HepG2 (cell line): ENCODE measurements around the gene CCDC121. TPM values are rescaled to one million over a fixed set of nuclear protein-coding genes. Genes with fewer than 3 reads are reported as not detected.
A peak's percentile ranks its signal among the peaks of the same experiment; 100 is the strongest.

Source experiments
- ARHGAP35 ChIP-seq: sonication (generic); formaldehyde crosslinking; IDR thresholded peaks from 2 replicates; pipeline ENCODE4 v1.9.0; 2022; ENCODE audit warnings: mild to moderate bottlenecking, inconsistent platforms, moderate library complexity, missing genetic modification reagents, borderline replicate concordance
- BCL6 ChIP-seq: IDR thresholded peaks from 2 replicates; pipeline ENCODE4 v1.6.1; 2016; ENCODE audit warnings: missing genetic modification reagents, missing compliant biosample characterization
- BRD4 ChIP-seq: sonication (generic); formaldehyde crosslinking; IDR thresholded peaks from 2 replicates; pipeline ENCODE4 v1.4.0; 2020; ENCODE audit warnings: missing genetic modification reagents
- CHD2 ChIP-seq: IDR thresholded peaks from 2 replicates; pipeline ENCODE4 v1.6.1; 2011; ENCODE audit warnings: low read depth, low read length, improper control_type of control experiment
- GPN1 ChIP-seq: sonication (generic); formaldehyde crosslinking; IDR thresholded peaks from 2 replicates; pipeline ENCODE4 v1.5.1; 2020; ENCODE audit warnings: missing genetic modification reagents, borderline replicate concordance
- KLF16 ChIP-seq, 2 experiments: sonication (generic) in 1 of 2; formaldehyde crosslinking in 1 of 2; IDR thresholded peaks; 2 replicates each; pipeline versions ENCODE4 v1.6.1 to v1.8.0; 2016 to 2023; ENCODE audit warnings: missing genetic modification reagents in 2 of 2, missing compliant biosample characterization in 1 of 2
- NCOA1 ChIP-seq: sonication (generic); formaldehyde crosslinking; IDR thresholded peaks from 2 replicates; pipeline ENCODE4 v1.9.0; 2021; ENCODE audit warnings: missing genetic modification reagents
- NFE2L1 ChIP-seq: sonication (generic); formaldehyde crosslinking; IDR thresholded peaks from 2 replicates; pipeline ENCODE4 v1.4.0; 2020; ENCODE audit warnings: missing genetic modification reagents, mild to moderate bottlenecking, borderline replicate concordance
- PAWR ChIP-seq: sonication (generic); formaldehyde crosslinking; IDR thresholded peaks from 2 replicates; pipeline ENCODE4 v1.4.0; 2020; ENCODE audit warnings: missing genetic modification reagents, mild to moderate bottlenecking, borderline replicate concordance
- PHF5A ChIP-seq: IDR thresholded peaks from one replicate; pipeline ENCODE4 v1.6.1; 2018; ENCODE audit warnings: low read depth, missing genetic modification reagents; ENCODE audit not compliant: unreplicated experiment
- YEATS2 ChIP-seq: sonication (generic); formaldehyde crosslinking; IDR thresholded peaks from 2 replicates; pipeline ENCODE4 v1.4.0; 2020; ENCODE audit warnings: missing genetic modification reagents, borderline replicate concordance
- ZKSCAN8 ChIP-seq: IDR thresholded peaks from 2 replicates; pipeline ENCODE4 v1.6.1; 2016; ENCODE audit warnings: borderline replicate concordance, missing genetic modification reagents, missing compliant biosample characterization
- ZNF251 ChIP-seq: sonication (generic); formaldehyde crosslinking; IDR thresholded peaks from 2 replicates; pipeline ENCODE4 v1.9.0; 2021; ENCODE audit warnings: mild to moderate bottlenecking, missing genetic modification reagents
- ZNF354B ChIP-seq: sonication (generic); formaldehyde crosslinking; IDR thresholded peaks from 2 replicates; pipeline ENCODE4 v1.8.0; 2022; ENCODE audit warnings: mild to moderate bottlenecking, missing genetic modification reagents
- ZNF564 ChIP-seq: sonication (generic); formaldehyde crosslinking; IDR thresholded peaks from 2 replicates; pipeline ENCODE4 v1.8.1; 2023; ENCODE audit warnings: mild to moderate bottlenecking, missing genetic modification reagents
- polyA plus RNA-seq, 8 experiments: library from polyadenylated mRNA; depleted of rRNA in 3 of 8; stranded (reverse) in 7 of 8; unstranded in 1 of 8; fragments of >200 nt; fragmentation: Illumina TruSeq in 4 of 8; extraction: Trizol in 4 of 8; gene quantifications; 2 replicates each; pipeline versions ENCODE4 v1.2.1 to v1.2.3, GENCODE V29; 2011 to 2016; ENCODE audit warnings: low read depth in 4 of 8, missing spikeins in 1 of 8, mixed read lengths in 1 of 8; ENCODE audit not compliant: insufficient read depth in 1 of 8
- total RNA-seq, 5 experiments: library from RNA; depleted of rRNA; stranded (reverse); fragments of >200 nt; fragmentation: Illumina TruSeq; extraction: Trizol; gene quantifications; 2 replicates each; pipeline ENCODE4 v1.2.3, GENCODE V29; 2016; ENCODE audit warnings: low read depth in 1 of 5
- TF ChIP-seq, protein P1 (sequence below): IDR thresholded peaks from 2 replicates; pipeline ENCODE4 v1.6.1; 2018; ENCODE audit warnings: missing genetic modification reagents
- TF ChIP-seq, protein P2 (sequence below): sonication (generic); formaldehyde crosslinking; IDR thresholded peaks from 2 replicates; pipeline ENCODE4 v1.9.0; 2021; ENCODE audit warnings: missing genetic modification reagents, borderline replicate concordance
- TF ChIP-seq, protein P3 (sequence below): IDR thresholded peaks from 2 replicates; pipeline ENCODE4 v1.6.1; 2016; ENCODE audit warnings: missing compliant biosample characterization, missing genetic modification reagents, borderline replicate concordance
- TF ChIP-seq, protein P4 (sequence below): IDR thresholded peaks from 2 replicates; pipeline ENCODE4 v1.6.1; 2016; ENCODE audit warnings: mild to moderate bottlenecking, missing biosample characterization, missing genetic modification reagents
- TF ChIP-seq, protein P5 (sequence below): sonication (generic); formaldehyde crosslinking; IDR thresholded peaks from 2 replicates; pipeline ENCODE4 v1.8.1; 2023; ENCODE audit warnings: mild to moderate bottlenecking, missing genetic modification reagents, borderline replicate concordance
- TF ChIP-seq, protein P6 (sequence below): sonication (generic); formaldehyde crosslinking; conservative IDR thresholded peaks from 2 replicates; pipeline ENCODE4 v1.8.0; 2022; ENCODE audit warnings: missing genetic modification reagents

Gene CCDC121
- total and polyA plus RNA-seq, 2 of the 13 experiments (the other 11 are each of a cell fraction or from before 2014, with no cell fraction given): 1.9 to 3.0 TPM

DNA sequence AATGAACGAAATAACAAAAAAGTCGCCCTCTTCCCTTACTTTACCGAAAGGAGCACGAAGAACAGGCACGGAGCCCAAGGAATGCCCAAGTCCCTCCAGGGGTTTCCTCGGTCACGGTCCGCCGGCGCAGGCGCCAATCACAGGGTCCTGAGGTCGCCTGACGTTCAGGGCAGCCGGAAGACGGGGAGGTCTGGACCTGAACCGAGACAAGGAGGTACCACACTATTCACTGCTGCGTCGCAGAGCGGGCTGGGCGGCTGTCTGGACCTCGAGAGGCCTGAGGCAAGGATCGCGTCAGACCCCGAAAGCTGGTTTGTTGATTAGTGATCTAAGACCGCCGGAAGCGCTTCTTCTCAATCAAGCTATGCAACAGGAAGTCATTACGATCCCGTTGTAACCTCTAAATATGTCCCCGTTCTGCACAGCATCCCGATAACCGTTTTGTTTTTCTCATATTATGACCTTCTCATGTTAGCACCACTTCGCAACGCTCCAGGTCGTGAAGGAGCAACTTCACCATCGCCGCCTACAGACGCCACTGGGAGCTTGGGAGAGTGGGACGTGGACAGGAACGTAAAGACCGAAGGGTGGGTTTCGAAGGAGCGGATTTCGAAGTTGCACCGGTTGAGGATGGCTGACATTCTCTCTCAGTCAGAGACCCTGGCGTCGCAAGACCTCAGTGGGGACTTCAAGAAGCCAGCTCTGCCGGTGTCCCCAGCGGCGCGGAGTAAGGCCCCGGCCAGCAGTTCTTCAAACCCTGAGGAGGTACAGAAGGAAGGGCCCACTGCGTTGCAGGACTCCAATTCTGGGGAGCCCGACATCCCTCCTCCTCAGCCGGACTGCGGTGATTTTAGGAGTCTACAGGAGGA lies 34.7 kb upstream of the CCDC121 start, which contains the start of the genes SLC4A1AP and SUPT7L (continued):
- TF ChIP-seq, protein P1, sequence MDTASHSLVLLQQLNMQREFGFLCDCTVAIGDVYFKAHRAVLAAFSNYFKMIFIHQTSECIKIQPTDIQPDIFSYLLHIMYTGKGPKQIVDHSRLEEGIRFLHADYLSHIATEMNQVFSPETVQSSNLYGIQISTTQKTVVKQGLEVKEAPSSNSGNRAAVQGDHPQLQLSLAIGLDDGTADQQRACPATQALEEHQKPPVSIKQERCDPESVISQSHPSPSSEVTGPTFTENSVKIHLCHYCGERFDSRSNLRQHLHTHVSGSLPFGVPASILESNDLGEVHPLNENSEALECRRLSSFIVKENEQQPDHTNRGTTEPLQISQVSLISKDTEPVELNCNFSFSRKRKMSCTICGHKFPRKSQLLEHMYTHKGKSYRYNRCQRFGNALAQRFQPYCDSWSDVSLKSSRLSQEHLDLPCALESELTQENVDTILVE (CRISPR knock-in tag): peak; percentile 81
- peak; percentile 25; the same call in 1 of the 2 replicates for TF ChIP-seq ZNF564 (CRISPR knock-in tag)
- TF ChIP-seq, protein P2, sequence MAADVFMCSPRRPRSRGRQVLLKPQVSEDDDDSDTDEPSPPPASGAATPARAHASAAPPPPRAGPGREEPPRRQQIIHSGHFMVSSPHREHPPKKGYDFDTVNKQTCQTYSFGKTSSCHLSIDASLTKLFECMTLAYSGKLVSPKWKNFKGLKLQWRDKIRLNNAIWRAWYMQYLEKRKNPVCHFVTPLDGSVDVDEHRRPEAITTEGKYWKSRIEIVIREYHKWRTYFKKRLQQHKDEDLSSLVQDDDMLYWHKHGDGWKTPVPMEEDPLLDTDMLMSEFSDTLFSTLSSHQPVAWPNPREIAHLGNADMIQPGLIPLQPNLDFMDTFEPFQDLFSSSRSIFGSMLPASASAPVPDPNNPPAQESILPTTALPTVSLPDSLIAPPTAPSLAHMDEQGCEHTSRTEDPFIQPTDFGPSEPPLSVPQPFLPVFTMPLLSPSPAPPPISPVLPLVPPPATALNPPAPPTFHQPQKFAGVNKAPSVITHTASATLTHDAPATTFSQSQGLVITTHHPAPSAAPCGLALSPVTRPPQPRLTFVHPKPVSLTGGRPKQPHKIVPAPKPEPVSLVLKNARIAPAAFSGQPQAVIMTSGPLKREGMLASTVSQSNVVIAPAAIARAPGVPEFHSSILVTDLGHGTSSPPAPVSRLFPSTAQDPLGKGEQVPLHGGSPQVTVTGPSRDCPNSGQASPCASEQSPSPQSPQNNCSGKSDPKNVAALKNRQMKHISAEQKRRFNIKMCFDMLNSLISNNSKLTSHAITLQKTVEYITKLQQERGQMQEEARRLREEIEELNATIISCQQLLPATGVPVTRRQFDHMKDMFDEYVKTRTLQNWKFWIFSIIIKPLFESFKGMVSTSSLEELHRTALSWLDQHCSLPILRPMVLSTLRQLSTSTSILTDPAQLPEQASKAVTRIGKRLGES: peak; percentile 78
- no peak for TF ChIP-seq CHD2
- peak in 1 of 2 experiments; percentile 94; a peak in 2 of 4 replicates for TF ChIP-seq KLF16 (CRISPR knock-in tag; IDR thresholded peaks at IDR 0.05)
- no peak for TF ChIP-seq NFE2L1 (CRISPR knock-in tag)
- TF ChIP-seq, protein P3, sequence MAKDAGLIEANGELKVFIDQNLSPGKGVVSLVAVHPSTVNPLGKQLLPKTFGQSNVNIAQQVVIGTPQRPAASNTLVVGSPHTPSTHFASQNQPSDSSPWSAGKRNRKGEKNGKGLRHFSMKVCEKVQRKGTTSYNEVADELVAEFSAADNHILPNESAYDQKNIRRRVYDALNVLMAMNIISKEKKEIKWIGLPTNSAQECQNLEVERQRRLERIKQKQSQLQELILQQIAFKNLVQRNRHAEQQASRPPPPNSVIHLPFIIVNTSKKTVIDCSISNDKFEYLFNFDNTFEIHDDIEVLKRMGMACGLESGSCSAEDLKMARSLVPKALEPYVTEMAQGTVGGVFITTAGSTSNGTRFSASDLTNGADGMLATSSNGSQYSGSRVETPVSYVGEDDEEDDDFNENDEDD: no peak
- peak; percentile 89 for TF ChIP-seq PHF5A
- TF ChIP-seq ZKSCAN8 (CRISPR knock-in tag): peak; percentile 56; the same call in 1 of the 2 replicates
- TF ChIP-seq ZNF354B (CRISPR knock-in tag): peak; percentile 98
- TF ChIP-seq, protein P4, sequence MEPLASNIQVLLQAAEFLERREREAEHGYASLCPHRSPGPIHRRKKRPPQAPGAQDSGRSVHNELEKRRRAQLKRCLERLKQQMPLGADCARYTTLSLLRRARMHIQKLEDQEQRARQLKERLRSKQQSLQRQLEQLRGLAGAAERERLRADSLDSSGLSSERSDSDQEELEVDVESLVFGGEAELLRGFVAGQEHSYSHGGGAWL (CRISPR knock-in tag): peak; percentile 93
- TF ChIP-seq PAWR (CRISPR knock-in tag): no peak
- peak; percentile 94 for TF ChIP-seq YEATS2
- TF ChIP-seq, protein P5, sequence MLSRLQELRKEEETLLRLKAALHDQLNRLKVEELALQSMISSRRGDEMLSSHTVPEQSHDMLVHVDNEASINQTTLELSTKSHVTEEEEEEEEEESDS (CRISPR knock-in tag): 0 out of 2 replicates have a peak, but pooled peaks have one; percentile 53
- TF ChIP-seq, protein P6, sequence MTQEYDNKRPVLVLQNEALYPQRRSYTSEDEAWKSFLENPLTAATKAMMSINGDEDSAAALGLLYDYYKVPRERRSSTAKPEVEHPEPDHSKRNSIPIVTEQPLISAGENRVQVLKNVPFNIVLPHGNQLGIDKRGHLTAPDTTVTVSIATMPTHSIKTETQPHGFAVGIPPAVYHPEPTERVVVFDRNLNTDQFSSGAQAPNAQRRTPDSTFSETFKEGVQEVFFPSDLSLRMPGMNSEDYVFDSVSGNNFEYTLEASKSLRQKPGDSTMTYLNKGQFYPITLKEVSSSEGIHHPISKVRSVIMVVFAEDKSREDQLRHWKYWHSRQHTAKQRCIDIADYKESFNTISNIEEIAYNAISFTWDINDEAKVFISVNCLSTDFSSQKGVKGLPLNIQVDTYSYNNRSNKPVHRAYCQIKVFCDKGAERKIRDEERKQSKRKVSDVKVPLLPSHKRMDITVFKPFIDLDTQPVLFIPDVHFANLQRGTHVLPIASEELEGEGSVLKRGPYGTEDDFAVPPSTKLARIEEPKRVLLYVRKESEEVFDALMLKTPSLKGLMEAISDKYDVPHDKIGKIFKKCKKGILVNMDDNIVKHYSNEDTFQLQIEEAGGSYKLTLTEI (CRISPR knock-in tag): no peak
- TF ChIP-seq GPN1: no peak
- TF ChIP-seq NCOA1 (CRISPR knock-in tag): peak; percentile 72; the same call in 1 of the 2 replicates
- TF ChIP-seq BCL6: peak; percentile 46
- peak; percentile 96 for TF ChIP-seq BRD4 (CRISPR knock-in tag)
- TF ChIP-seq ZNF251: 0 out of 2 replicates have a peak, but pooled peaks have one; percentile 54
- peak; percentile 42; the same call in 1 of the 2 replicates for TF ChIP-seq ARHGAP35
